NCI-H1436 (cell line): ENCODE data around the gene RNF225.
"Not testable (repeated sequence)": the region's sequence is repeated elsewhere in the genome, so short reads cannot be mapped to it uniquely, and the experiment has no call there.

Source experiments
- DNase-seq: peaks from one replicate; lab custom pipeline; 2025; lab: John Stamatoyannopoulos, UW

The RNF225 gene

GRCh38 chr19:58395220-58395978 is at the start of gene RNF225:
RNF225 (plus strand) TSS chr19:58395656; CDS start chr19:58396090, 434 bp downstream.
- no peak for DNase-seq

- DNase-seq, result peak; percentile 90
Measured at GRCh38 chr19:58346961-58347929, 48.2 kb upstream of the RNF225 start.

- not testable (repeated sequence) for DNase-seq
Measured at GRCh38 chr19:58348080-58348479, 47.4 kb upstream of the RNF225 start.

GRCh38 chr19:58349590-58349989 is 45.9 kb upstream of the RNF225 start:
- DNase-seq, result no peak

- no peak for DNase-seq
Measured at GRCh38 chr19:58350001-58350861, 45.2 kb upstream of the RNF225 start.

- no peak for DNase-seq
Measured at GRCh38 chr19:58350871-58351557, 44.4 kb upstream of the RNF225 start.

- DNase-seq, result no peak
Measured at GRCh38 chr19:58351558-58351878, 43.9 kb upstream of the RNF225 start.

- DNase-seq, result no peak
Measured at GRCh38 chr19:58351990-58352755, 43.3 kb upstream of the RNF225 start.

- no peak for DNase-seq
Measured at GRCh38 chr19:58352760-58353671, 42.4 kb upstream of the RNF225 start, which contains the start of gene A1BG. A1BG (minus strand) TSS chr19:58353492; CDS start chr19:58353437, 55 bp downstream.

- DNase-seq, result no peak
Measured at GRCh38 chr19:58353717-58354477, 41.6 kb upstream of the RNF225 start.

- DNase-seq, result no peak
Measured at GRCh38 chr19:58354478-58355030, 40.9 kb upstream of the RNF225 start.

GRCh38 chr19:58355215-58355796 is 40.1 kb upstream of the RNF225 start:
- DNase-seq, result no peak

GRCh38 chr19:58355908-58356765 is 39.3 kb upstream of the RNF225 start:
- no peak for DNase-seq

- no peak for DNase-seq
Measured at GRCh38 chr19:58356766-58357480, 38.5 kb upstream of the RNF225 start.

GRCh38 chr19:58357481-58358145 is 37.8 kb upstream of the RNF225 start:
- DNase-seq, result no peak

- no peak for DNase-seq
Measured at GRCh38 chr19:58361900-58362271, 33.6 kb upstream of the RNF225 start.
